HFFc6 (cell line): ENCODE measurements around the gene SLC16A5. TPM values are rescaled to one million over a fixed set of nuclear protein-coding genes. Genes with fewer than 3 reads are reported as not detected.

Experiments used
- DNase-seq: peaks from one replicate; pipeline ENCODE4 v3.0.0-alpha.2; 2018
- H3K27ac Mint-ChIP-seq: 2 replicates; pipeline ENCODE4 v1.8.0; 2020; ENCODE audit warnings: mild to moderate bottlenecking, mixed read lengths
- H3K27me3 Mint-ChIP-seq: 2 replicates; pipeline ENCODE4 v1.8.0; 2021; ENCODE audit warnings: mild to moderate bottlenecking, moderate library complexity, mixed read lengths; ENCODE audit not compliant: insufficient read depth
- H3K36me3 Mint-ChIP-seq: 2 replicates; pipeline ENCODE4 v1.8.0; 2021; ENCODE audit warnings: low read depth, mixed read lengths
- H3K4me1 Mint-ChIP-seq: 2 replicates; pipeline ENCODE4 v1.8.0; 2020; ENCODE audit warnings: low read depth, mixed read lengths
- H3K4me3 Mint-ChIP-seq: 2 replicates; pipeline ENCODE4 v1.8.0; 2020; ENCODE audit warnings: mild to moderate bottlenecking, moderate library complexity, mixed read lengths
- H3K9me3 Mint-ChIP-seq: 2 replicates; pipeline ENCODE4 v1.8.0; 2020; ENCODE audit warnings: mild to moderate bottlenecking, mixed read lengths
- total RNA-seq, 6 experiments: library from RNA; stranded (reverse); fragmentation: NEBNext Ultra II Directional; extraction: Animal tissue kit (Norgen Biotek cat#: 25700); gene quantifications; 2 replicates in 1 of 6; 3 replicates in 5 of 6; pipeline ENCODE4 v1.2.3, GENCODE V29; 2021
- TF ChIP-seq, protein P1 (sequence below): fragments of 200-600 bp; sonication (generic); IDR thresholded peaks from 2 replicates; pipeline ENCODE4 v1.5.0; 2021; ENCODE audit warnings: antibody characterized with exemption, mild to moderate bottlenecking

SLC16A5 gene
- total RNA-seq, 6 experiments from 2014 or later: 13.9 to 25.0 (median 21.1) TPM

DNA sequence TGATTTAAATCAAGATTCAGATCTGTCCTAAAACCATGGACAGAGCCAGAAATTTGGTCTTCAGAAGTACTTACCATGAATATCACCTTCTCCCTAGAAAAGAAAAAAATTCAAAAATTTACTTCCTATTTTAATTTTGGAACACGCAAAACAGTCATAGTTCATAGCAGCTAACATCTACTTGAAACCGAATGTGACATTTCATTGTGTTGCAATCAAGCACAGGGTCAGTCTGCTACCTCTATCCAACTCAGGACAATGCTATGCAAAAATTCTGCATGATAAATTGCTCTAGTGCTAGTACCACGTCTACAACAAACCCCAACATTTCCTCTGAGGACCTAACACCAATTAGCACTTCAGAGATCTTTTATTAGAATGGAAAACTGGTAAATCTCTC is 58.8 kb downstream of the SLC16A5 start:
- H3K4me1 Mint-ChIP-seq: peaks cover 21% of the 10 kb centered on the region
- H3K9me3 Mint-ChIP-seq: no peaks in the 10 kb centered on the region
- no peak overlapping the region for H3K4me3 Mint-ChIP-seq
- peak overlapping the region; percentile 49; the same call in 1 of the 2 replicates for H3K27ac Mint-ChIP-seq
- TF ChIP-seq, protein P1, sequence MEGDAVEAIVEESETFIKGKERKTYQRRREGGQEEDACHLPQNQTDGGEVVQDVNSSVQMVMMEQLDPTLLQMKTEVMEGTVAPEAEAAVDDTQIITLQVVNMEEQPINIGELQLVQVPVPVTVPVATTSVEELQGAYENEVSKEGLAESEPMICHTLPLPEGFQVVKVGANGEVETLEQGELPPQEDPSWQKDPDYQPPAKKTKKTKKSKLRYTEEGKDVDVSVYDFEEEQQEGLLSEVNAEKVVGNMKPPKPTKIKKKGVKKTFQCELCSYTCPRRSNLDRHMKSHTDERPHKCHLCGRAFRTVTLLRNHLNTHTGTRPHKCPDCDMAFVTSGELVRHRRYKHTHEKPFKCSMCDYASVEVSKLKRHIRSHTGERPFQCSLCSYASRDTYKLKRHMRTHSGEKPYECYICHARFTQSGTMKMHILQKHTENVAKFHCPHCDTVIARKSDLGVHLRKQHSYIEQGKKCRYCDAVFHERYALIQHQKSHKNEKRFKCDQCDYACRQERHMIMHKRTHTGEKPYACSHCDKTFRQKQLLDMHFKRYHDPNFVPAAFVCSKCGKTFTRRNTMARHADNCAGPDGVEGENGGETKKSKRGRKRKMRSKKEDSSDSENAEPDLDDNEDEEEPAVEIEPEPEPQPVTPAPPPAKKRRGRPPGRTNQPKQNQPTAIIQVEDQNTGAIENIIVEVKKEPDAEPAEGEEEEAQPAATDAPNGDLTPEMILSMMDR: no peak
- H3K27me3 Mint-ChIP-seq: no peaks in the 10 kb centered on the region
- DNase-seq: peak; percentile 35
- H3K36me3 Mint-ChIP-seq: peaks cover 34% of the 10 kb centered on the region

DNA sequence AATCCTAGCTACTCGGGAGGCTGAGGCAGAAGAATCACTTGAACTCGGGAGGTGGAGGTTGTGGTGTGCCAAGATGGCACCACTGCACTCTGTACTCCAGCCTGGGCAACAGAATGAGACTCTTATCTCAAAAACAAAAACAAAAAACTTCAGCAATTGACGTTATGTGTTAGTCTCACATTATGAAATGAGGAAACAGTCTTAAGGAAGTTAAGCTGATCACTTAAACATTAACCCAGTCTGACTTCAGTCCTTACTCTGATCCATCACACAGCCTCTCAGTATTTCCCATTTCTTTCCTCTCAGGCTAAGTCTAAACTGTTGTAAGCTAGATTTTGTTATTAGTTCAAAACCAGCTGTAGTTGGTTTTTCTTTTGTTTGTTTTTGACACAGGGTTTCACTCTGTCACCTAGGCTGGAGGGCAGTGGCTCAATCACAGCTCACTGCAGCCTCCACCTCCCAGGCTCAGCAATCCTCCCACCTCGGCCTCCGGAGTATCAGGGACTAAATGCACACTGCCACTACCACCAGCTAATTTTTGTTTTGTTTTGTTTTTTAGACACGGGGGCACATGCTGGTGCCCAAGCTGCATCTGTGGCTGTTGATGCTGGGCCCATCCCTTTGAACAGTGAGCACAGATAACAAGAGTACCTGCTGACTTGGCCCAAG is 60.3 kb downstream of the SLC16A5 start:
- Mint-ChIP-seq H3K4me1 (peaks cover 35% of the 10 kb centered on the region), H3K9me3 (no peaks in the 10 kb centered on the region), H3K27me3 (peaks cover 1% of the 10 kb centered on the region; the same call in 1 of the 2 replicates), H3K4me3 (no peak overlapping the region), H3K36me3 (peaks cover 32% of the 10 kb centered on the region), H3K27ac (no peak overlapping the region)
- DNase-seq: no peak
- TF ChIP-seq, protein P1: no peak

DNA sequence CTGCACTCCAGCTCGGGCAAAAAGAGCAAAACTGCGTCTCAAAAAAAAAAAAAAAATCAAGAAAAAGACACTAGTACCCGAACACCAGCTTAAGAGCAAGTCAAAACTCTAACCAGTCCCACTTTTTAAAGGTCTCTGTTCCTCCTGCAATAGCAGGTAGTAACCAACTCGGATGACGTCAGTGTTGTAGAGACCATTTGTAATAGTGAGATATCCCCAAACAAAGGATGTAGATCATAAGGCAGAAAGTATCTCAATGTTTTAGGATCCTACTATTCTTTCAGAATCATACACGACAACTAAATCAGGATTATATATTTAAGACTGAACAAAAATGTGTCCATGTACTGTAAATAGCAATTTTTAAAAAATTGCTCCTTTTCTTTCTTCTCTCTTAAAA is 64.2 kb downstream of the SLC16A5 start:
- DNase-seq: no peak
- H3K27ac Mint-ChIP-seq: peak overlapping the region; percentile 85
- peaks cover 43% of the 10 kb centered on the region for H3K4me1 Mint-ChIP-seq
- TF ChIP-seq, protein P1: no peak
- peak overlapping the region; percentile 98 for H3K4me3 Mint-ChIP-seq
- H3K9me3 Mint-ChIP-seq: no peaks in the 10 kb centered on the region
- H3K36me3 Mint-ChIP-seq: peaks cover 22% of the 10 kb centered on the region
- H3K27me3 Mint-ChIP-seq: peaks cover 12% of the 10 kb centered on the region

DNA sequence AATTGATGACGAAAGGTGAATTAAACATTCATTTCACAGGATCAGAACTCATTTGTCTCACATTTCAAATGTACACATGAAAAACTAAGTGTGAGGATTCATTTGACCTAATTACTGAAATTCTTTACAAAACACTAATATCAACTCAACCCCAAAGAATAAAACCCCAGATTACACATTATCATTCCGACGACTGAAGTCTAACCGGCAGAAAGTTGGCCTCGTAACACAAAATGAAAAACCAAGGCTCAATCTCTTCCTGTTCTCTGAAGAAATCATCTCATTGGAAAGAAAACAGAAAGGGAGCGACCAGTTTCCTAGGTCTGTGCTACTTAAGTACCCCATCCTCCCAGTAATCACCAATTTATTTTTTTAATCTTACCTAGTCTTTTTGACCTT is 64.8 kb downstream of the SLC16A5 start:
- Mint-ChIP-seq H3K27me3 (peaks cover 12% of the 10 kb centered on the region), H3K27ac (peak overlapping the region; percentile 85), H3K36me3 (peaks cover 19% of the 10 kb centered on the region), H3K4me3 (peak overlapping the region; percentile 98), H3K4me1 (peaks cover 40% of the 10 kb centered on the region), H3K9me3 (no peaks in the 10 kb centered on the region)
- no peak for DNase-seq
- TF ChIP-seq, protein P1: no peak

DNA sequence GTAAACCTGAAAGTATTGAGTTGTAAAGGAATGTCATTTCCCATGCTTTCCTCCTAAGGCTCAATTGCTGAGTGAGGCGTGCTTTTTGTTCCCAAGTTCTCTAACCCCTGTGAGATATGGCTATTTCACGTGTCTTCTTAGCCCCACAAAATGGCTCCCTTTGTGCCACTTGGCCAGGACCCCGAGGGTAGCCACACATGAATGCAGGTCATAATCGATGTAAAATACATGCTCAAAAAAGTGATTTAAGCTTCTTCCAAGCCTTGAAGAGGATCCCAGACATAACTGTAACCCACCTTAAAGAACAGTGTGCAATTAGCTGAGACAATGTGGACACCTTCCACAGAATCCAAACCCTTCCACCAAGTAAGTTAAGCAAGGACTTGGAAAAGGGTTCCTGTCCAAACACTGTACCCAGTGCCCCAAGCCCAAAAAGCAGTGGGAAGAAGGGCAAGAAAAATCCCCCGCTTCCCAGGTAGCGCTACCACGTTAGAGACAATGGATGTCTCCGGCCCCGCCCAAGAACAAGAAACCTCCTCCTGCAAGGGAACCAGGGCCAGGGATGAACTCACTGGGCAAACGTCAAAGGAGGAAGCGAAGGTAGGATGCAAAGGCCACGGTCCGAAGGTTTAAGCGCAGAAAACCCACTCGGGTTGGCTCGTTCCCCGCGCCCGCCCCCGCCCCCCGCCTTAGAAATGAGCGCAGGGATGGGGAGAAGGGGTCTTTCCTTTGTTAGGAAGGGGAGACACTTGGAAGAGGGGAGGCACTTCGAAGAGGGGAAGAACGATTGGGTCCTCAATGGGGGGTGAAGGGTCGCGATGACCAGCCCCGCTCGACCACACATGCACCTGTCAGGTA is 65.4 kb downstream of the SLC16A5 start:
- Mint-ChIP-seq H3K4me1 (peaks cover 37% of the 10 kb centered on the region), H3K27me3 (peaks cover 12% of the 10 kb centered on the region), H3K27ac (peak overlapping the region; percentile 85), H3K36me3 (peaks cover 17% of the 10 kb centered on the region), H3K9me3 (no peaks in the 10 kb centered on the region), H3K4me3 (peak overlapping the region; percentile 98)
- peak; percentile 25 for DNase-seq
- TF ChIP-seq, protein P1: no peak
